GM21526 (cell line): ENCODE results near the gene HLA-DQA1.
"Not testable (repeated sequence)": the region's sequence is repeated elsewhere in the genome, so short reads cannot be mapped to it uniquely, and the experiment has no call there.

ENCODE experiments used
- ATAC-seq: cut with Tn5 transposase; IDR thresholded peaks from one replicate; pipeline ENCODE4 v1.9.1; 2021; ENCODE audit warnings: moderate library complexity; ENCODE audit not compliant: unreplicated experiment, low FRiP score

Gene HLA-DQA1

DNA sequence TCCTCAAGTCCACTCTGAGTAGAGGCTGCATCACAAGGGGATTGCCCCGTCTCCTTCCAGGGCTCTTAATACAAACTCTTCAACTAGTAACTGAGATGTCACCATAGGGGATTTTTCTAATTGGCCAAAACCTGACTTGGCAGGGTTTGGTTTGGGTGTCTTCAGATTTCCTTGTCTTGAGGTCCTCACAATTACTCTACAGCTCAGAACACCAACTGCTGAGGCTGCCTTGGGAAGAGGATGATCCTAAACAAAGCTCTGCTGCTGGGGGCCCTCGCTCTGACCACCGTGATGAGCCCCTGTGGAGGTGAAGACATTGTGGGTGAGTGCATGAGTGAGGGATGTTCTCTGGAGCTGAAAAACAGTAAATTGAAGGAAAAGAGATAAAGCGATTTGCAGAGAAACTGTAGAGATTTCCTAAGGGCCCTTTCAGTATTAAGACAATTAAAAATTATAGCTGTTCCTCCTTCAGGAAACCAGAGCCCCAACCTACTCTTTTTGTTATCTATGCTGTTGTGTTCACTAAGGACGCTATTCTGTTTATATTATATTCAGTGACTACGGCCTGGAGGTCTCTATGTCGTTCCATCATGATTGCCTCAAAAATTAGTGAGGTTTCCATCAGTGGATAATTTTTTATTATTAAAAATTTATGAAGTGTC, at the start of gene HLA-DQA1:
Gene HLA-DQA1 (plus strand): TSS at position 188 of the 662 bp plus-strand sequence. CDS start 53 bp downstream, at position 241.
- ATAC-seq: peak; percentile 54

GRCh38 chr6:32588156-32588555, 49.0 kb upstream of the HLA-DQA1 start:
- no peak for ATAC-seq

GRCh38 chr6:32589596-32590449, 47.4 kb upstream of the HLA-DQA1 start, which contains the start of gene HLA-DRB1:
HLA-DRB1 (minus strand) TSS chr6:32589848; CDS start chr6:32589742, 106 bp downstream.
- ATAC-seq: peak; percentile 94

GRCh38 chr6:32590713-32591112, 46.5 kb upstream of the HLA-DQA1 start:
- not testable (repeated sequence) for ATAC-seq

- ATAC-seq: no peak
These were observed 40.2 kb upstream of the HLA-DQA1 start for GRCh38 chr6:32597024-32597423.

DNA sequence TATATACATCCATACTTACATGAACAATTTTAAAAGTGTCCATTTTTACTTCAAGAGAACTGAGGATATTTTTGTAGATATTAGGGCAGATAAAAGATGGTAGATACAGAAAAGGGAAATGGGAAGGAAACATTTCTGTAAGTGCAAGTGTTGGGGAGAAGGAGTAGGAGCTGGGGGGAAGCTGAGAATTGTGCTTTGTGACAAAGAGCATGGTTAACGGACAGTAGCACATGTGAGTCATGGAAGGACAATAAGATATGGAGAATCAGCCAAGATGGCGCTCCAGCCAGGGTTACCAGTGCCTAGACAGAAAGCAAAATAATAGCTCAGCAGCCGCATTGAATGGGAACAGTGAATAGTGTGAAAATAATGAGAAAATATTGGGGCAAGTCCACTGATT, 34.8 kb upstream of the HLA-DQA1 start:
- ATAC-seq: no peak

DNA sequence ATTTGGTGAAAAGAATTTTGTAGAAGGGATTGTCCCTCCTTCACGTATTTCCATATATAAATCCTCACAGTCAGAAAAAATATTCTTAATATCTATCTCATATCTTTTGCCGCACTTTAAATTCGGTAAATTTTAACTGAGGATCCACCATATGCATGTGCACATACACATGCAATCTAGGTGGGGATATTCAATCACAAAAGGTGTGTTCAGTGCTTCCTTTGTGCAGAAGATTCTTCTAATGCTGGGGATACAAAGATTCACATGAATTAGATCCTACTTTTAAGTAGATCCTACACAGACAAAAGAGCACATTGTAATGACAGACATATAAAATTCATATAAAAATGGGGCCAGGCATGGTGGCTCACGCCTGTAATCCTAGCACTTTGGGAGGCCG, 34.0 kb upstream of the HLA-DQA1 start:
- ATAC-seq: no peak

DNA sequence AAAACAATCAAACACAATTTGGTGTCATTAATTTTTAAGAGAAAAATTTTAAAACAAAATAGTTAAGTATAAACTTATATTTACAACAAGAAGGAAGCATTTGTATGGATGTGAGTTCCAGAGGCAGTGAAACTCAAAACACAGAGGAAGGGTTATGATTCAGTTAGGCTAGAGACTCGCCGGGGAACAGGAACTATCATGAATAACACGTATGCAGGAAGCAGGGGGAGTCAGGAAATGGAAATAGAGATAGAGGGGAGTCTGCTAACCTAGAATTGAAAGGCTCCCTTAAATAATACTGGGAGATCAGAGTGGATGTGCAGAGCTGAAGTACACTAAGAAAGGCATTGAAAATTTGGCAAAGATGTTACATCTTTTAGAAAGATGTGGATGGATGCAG, 33.3 kb upstream of the HLA-DQA1 start:
- no peak for ATAC-seq

DNA sequence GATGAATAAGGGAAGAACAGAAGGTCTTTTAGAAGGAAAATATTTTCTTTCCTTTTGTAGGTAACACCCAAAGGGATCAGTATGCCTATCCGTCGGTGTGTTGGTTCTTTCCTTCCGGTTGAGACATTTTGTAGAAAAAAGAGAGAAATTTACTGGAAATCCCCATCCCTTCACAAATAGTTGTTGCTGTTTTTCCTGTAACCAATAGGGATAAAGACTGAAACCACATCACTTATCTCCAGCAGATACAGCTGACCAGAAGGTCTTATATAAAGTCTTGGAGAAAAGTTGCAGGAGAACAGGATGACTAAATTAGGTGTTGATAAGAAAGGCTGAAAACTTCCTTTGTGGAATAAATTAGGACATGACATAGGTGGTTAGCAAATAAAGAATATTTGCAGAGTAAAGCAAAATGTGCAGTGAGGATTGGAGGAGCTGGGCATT, 32.8 kb upstream of the HLA-DQA1 start:
- no peak for ATAC-seq

DNA sequence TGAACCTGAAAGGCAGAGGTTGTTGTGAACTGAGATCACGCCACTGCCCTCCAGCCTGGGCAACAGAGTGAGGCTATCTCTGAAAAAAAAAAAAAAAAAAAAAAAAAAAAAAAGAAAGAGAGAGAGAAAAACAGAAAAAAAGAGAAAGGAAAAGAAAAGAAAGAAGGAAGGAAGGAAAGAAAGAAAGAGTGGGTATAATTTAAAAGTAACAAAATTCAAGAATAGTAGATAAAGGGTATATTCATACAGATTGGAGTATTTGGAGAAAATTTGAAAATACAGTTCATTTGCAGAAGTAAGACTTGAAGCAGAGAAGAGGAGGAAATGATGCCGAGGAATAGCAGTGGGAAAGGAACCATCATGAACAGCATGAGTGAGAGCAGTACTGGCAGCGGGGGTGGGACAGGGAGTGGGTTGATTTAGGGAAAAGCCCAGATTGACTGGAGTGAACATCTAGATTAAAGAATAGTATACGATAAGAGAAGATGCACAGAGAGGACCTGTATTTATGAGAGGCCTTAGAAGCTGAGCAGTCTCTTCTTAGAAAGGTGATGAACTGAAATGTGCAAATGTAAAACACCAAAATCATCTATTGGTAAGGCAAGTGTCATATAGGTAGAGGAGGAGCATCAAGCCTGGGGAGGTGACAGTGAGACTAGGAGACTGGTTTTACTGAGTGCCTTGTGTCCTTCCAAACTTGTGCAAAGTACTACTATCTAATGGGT, 29.8 kb upstream of the HLA-DQA1 start:
- ATAC-seq: no peak

- ATAC-seq: no peak
These were observed 29.3 kb upstream of the HLA-DQA1 start for GRCh38 chr6:32607988-32608298.

GRCh38 chr6:32608362-32608761, 28.8 kb upstream of the HLA-DQA1 start:
- ATAC-seq: no peak

GRCh38 chr6:32609391-32609730, 27.8 kb upstream of the HLA-DQA1 start:
- no peak for ATAC-seq

DNA sequence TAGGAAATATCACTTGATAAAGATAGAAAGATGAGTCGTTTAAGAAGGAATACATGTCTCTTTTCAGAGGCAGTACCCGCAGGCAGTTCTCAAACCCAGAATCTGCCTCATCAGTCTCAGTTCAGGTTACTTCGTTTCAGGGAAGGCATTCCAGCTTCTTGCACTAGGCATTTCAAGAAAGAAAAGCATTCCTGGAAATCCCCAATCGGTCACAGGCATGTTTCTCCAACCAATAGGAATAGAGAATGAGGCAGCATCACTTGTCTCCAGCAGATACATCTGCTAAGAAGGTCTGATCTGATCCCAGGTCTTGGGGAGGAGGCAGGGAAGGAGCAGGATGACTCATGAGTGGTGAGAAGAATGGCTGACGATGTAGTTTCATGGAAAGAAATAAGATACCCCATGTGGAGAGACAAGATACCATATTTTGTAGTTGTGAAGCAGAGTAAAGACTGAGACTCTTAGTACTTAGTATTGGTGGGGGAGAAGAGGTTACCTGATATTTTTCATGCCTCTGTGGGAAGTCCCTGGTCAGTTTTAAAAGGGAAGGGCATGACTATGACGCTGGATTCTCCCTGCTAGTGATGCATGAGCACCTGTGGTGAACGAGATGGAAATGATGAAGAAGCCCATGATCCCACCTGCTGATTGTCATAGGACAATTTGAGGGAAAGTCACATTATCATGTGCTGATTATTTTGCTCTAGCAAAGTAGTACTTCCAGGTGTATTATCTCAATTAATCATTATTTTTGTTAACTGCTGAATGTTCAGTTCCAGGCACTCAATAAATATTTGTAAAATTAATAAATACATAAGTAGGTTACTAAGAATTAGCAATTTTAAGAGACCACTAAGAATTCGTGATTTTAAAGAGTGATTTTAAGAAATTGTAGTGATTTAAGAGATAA, 27.2 kb upstream of the HLA-DQA1 start:
- ATAC-seq: peak; percentile 78

- ATAC-seq: no peak
These were observed 26.4 kb upstream of the HLA-DQA1 start for GRCh38 chr6:32610682-32611296.

DNA sequence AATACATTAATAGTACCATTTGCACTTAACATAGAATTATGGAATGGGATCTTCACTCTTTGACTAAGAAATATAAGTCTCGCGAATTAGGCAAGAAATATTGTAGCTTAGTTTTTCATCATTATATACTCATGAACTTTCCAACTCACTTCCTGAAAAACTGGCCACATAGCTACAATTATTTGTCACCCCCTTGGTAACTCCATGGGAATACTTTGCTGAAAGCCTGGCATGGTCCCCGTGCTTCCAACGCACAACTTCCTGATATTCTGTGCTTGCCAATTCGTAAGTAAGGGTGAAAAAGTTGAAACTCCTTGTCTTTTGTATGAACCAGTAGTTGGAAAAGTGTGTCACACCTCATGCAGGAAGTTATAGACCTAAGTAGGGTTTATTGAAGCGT, 23.7 kb upstream of the HLA-DQA1 start:
- no peak for ATAC-seq

DNA sequence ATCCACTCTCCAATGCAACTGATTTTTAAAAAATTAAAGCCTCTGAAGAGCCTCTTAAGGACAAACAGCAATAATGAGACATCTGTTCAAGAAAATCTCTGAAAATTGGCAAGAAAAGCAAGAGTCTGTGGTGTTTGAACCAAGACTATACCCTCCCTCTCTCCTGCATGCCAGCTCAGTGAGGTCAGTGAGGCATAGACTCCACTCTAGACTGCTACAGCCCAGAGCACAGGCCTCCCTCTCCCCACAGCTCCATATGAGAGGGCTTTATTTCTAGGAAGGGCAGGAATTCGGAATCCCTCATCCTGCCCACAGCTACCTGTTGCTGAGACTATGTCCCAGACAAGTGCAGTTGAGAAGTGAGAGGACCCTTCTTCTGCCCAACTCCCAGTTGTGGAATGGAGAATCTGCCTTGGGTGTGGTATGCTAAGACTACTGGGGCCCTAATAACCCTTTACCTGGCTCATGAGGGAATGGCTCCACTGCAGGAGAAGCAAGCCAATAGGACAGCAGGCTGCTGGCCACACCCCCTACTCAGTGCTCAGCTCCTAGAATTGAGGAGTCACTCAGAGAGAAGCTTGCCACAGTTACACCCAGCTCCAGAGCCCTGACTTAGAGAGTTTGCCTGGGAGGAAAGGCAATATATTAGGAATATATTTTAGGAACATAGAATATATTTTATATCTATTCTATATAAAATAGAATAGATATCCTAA, 22.7 kb upstream of the HLA-DQA1 start:
- ATAC-seq: no peak

DNA sequence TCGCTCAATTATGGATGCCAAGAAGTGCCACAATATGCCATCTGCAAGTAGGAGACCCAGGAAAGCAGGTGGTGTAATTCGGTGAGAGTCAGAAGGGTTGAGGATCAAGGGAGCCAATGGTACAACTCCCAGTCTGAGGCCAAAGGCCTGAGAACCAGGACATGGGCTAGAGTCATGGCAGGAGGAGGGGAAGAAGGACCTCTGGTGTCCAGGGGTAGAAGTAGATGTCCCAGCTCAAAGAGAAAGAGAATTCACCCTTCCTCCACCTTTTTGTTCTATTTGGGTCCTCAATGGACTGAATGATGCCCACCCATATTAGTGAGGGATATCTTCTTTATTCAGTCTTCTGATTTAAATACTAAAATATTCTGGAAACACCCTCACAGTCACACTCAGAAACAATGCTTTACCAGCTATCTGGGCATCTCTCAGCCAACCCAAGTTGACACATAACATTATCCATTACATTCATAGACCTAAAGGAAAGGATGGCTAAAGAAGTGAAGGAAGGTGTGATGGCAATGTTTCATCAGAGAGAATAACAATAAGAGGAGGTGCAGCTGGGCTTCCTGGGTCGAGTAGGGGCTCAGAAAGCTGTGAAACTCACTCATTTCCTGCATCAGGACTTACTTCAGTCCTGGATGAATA, 21.2 kb upstream of the HLA-DQA1 start:
- ATAC-seq: no peak

DNA sequence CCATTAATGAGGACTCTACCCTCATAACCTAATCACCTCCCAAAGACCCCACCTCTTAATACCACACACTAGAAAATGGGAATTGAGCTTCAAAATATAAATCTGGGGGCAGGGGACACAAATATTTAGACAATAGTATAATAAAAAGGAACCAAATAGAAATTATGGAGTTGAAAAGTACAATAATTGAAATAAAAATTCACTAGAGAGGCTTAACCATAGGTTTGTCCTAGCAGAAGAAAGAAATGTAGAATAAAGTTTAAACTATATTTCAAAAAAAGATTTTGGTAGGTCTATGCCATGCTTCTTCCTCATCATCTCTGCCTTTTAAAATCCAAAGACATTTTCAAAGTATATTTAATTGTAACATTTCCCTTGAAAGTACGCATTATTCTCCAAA, 19.5 kb upstream of the HLA-DQA1 start:
- no peak for ATAC-seq
